GM18505 (cell line): ENCODE results near the gene KLRF2.

Experiments used
- ATAC-seq: cut with Tn5 transposase; IDR thresholded peaks from one replicate; pipeline ENCODE4 v1.9.1; 2021; ENCODE audit not compliant: unreplicated experiment
- POLR2A ChIP-seq: IDR thresholded peaks from 4 replicates; pipeline ENCODE4 v1.6.1; 2011; ENCODE audit warnings: borderline replicate concordance; ENCODE audit not compliant: insufficient read depth, insufficient read length; ENCODE audit errors: extremely low read depth

The KLRF2 gene

GRCh38 chr12:9906873-9907272 is 25.6 kb downstream of the KLRF2 start:
- no peak for ATAC-seq
- no peak for TF ChIP-seq POLR2A

DNA sequence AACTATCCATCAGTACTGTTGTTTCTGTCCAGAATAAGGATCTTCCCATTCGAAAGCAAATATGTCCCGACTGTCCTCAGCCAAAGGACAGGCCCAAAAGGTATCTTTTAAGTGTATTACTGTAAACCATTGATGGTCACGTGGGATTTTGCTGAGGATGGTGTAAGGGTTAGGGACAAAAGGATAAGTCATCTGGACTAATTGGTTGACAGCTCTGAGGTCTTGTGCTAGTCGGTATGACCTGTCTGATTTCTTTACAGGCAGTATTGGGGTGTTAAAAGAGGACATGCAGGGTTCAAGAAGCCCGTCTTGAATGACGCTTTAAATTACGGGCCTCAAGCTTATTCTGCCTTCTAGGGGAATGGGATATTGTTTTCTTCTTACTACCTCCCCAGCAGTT is 26.5 kb downstream of the KLRF2 start:
- ATAC-seq, result no peak

DNA sequence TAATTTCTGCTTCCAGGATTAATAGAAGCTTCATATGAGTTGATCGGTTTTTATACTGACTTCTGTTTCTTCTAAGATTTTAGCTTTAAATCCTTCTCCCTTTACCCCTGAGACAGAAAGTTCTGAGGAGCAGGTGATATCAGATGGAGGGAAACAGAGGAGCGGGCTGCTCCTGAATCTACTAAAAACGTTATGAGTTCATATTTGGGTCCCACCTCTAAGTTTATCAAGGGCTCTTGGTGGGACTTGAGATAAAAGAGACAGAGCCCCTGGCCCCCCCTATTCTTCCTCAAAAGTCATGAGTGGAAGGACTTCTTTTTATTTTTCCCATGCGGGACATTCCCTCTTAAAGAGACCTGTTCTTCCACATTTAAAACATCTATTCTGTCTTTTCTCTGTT is 27.1 kb downstream of the KLRF2 start:
- no peak for TF ChIP-seq POLR2A
- no peak for ATAC-seq

More for the DNA sequence above, 26.5 kb downstream of the KLRF2 start:
- no peak for TF ChIP-seq POLR2A

GRCh38 chr12:9909724-9910123 is 28.4 kb downstream of the KLRF2 start:
- no peak for TF ChIP-seq POLR2A
- ATAC-seq, result no peak

DNA sequence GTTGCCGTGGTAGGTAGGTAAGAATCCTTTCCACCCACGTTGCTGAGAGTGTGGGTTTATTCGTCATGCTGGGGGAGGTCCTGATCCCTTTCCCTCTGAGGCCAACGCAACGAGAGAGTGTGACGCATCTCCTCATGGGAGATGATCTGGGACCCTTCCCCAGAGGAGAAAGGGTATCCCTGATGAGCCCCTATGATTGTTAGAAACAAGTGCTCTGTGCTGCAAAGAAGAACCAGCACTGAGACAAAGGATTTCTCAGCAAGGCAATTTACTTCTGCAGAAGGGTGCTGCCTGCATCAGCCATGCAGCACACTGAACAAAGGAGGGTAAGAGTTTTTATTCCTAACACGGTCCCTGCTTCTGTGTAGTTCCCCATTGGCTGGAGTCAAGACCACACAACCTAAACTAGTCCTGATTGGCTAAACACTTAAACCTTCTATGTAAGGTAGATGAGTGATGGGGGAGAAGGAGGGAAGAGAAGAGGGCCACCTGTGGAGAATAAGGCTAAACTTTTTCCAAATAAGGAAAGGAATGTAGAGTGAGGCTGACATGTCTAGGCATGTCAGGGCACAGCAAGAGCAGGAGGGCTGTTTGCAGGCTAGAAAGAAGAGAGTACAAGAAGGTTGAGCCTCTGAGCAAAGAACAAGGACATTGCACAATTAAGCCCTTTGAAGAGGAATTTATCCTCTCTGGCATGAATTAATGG is 29.6 kb downstream of the KLRF2 start:
- no peak for ATAC-seq
- no peak for TF ChIP-seq POLR2A

DNA sequence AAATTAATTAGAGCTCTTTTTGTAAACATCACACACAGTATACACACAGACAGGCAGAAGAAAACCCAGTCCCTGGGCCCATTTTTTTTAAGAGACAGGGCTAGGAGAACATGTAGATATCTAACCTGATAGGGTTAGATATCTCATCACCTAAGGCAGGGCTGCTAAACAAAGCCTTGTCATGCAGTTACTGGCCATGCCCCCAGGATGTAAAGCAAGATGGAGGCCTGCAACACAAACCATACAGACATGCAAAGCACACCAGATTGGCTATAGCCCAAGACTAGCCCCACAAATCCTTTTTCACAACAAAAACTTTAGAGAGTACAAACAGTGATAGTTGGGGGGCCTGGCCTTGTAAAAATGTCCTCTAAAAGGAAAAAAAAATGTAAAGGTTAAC is 30.4 kb downstream of the KLRF2 start:
- no peak for ATAC-seq
- TF ChIP-seq POLR2A, result no peak

- no peak for TF ChIP-seq POLR2A
- no peak for ATAC-seq
Measured at GRCh38 chr12:9919443-9919842, 38.2 kb downstream of the KLRF2 start.

- no peak for ATAC-seq
- TF ChIP-seq POLR2A, result no peak
Measured at GRCh38 chr12:9920451-9920850, 39.2 kb downstream of the KLRF2 start.

GRCh38 chr12:9922429-9922828 is 41.1 kb downstream of the KLRF2 start:
- no peak for ATAC-seq
- no peak for TF ChIP-seq POLR2A

- no peak for TF ChIP-seq POLR2A
- no peak for ATAC-seq
Measured at GRCh38 chr12:9925705-9926393, 44.6 kb downstream of the KLRF2 start.

GRCh38 chr12:9926876-9927275 is 45.6 kb downstream of the KLRF2 start:
- TF ChIP-seq POLR2A, result no peak
- no peak for ATAC-seq

DNA sequence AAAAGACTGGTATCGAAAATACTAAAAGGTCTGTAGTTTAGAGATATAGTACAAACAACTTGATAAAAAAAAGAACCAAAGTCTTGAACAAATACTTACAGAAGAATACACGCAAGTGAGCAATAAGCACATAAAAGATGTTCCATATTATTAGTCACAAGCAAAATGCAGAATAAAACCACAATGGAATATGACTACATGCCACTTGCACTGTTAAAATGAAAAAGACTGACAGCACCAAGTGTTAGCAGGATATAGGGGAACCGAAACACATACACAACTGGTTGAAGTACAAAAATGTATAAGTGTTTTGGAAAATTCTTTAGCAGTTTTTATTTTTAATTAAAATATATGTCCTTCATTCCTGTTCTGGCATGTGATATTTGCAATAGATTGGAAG is 47.3 kb downstream of the KLRF2 start:
- ATAC-seq, result no peak
- TF ChIP-seq POLR2A, result no peak

DNA sequence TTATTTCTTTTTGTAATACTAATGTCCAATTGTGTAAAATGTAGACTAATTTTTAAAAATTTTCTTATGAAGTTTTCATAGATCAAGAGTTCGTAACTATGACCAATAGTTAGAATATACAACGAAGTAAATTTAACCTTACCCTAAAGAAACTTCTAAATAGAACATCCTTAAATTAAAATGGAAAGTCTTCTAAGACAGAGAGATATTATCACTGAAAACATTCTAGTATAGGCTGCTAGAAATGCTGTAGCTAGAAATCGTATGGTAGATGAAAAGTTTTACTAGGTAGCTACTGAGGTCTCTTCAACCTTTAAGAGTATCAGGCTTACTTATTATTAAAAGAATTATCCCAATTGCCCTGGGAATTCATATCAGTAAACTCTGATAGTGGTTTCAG is 50.0 kb downstream of the KLRF2 start:
- no peak for TF ChIP-seq POLR2A
- no peak for ATAC-seq

DNA sequence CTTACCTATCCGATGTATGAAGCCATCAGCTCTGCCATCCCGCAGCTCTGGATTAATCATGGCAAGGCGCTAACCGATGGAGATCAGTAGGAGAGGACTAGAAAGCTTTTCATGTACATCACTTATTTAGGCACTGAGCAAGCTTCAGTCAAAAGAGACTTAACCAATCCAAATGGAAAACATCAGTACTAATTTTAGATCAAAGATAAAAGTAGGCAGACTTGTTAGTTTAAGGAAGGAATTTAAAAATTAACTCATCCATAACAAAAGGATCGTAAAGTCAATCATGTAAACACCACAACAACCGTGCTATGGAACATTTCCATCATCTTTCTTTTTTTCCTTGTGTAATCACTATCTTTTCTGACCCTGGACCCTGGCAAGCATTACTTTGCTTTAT is 51.0 kb downstream of the KLRF2 start, which contains the start of gene CLEC2A:
TSS of gene CLEC2A (minus strand) at position 101 of the 400 bp plus-strand sequence. CDS start at position 60, 41 bp downstream.
- no peak for TF ChIP-seq POLR2A
- ATAC-seq, result no peak
